SJCRH30 (cell line): ENCODE measurements around the gene CHRNA10. TPM values are rescaled to one million over a fixed set of nuclear protein-coding genes. Genes with fewer than 3 reads are reported as not detected.

ENCODE experiments used
- DNase-seq, 2 experiments: peaks; one replicate each; pipeline ENCODE4 v3.0.0-alpha.2; 2015 to 2020
- H3K27ac ChIP-seq: fragments of 250-450 bp; sonication (Bioruptor Pico); 2 replicates; pipeline ENCODE4 v1.5.1; 2020; ENCODE audit warnings: mild to moderate bottlenecking, moderate library complexity
- H3K27me3 ChIP-seq: fragments of 250-450 bp; sonication (Bioruptor Pico); 2 replicates; pipeline ENCODE4 v1.5.1; 2020; ENCODE audit warnings: mild to moderate bottlenecking, moderate library complexity
- H3K36me3 ChIP-seq: fragments of 250-450 bp; sonication (Bioruptor Pico); 2 replicates; pipeline ENCODE4 v1.5.1; 2020; ENCODE audit warnings: mild to moderate bottlenecking, moderate library complexity
- H3K4me1 ChIP-seq: fragments of 250-450 bp; sonication (Bioruptor Pico); 2 replicates; pipeline ENCODE4 v1.5.1; 2020; ENCODE audit warnings: mild to moderate bottlenecking, moderate library complexity
- H3K4me3 ChIP-seq: fragments of 250-450 bp; sonication (Bioruptor Pico); 2 replicates; pipeline ENCODE4 v1.5.1; 2020; ENCODE audit warnings: mild to moderate bottlenecking, moderate library complexity
- H3K9me3 ChIP-seq: fragments of 250-450 bp; sonication (Bioruptor Pico); replicated peaks from 2 replicates; pipeline ENCODE4 v1.5.1; 2020; ENCODE audit warnings: mild to moderate bottlenecking, moderate library complexity
- total RNA-seq: library from RNA; depleted of rRNA; stranded (reverse); fragments of >200 nt; shearing (Covaris generic); gene quantifications from 2 replicates; pipeline ENCODE4 v1.2.3, GENCODE V29; 2014; rRNA removed

Gene CHRNA10
- total RNA-seq = 0.33 and 0.91 TPM in 2 replicates

GRCh38 chr11:3671334-3672254 is at the start of gene CHRNA10:
CHRNA10 (minus strand) TSS chr11:3671384; CDS start chr11:3671312, 72 bp downstream.
- no peak for DNase-seq
- Histone ChIP-seq H3K36me3 (peaks cover 46% of the 10 kb centered on the region), H3K4me3 (no peak within 1 kb of the TSS), H3K4me1 (no peaks in the 10 kb centered on the region), H3K27ac (no peak within 1 kb of the TSS), H3K27me3 (no peaks in the 10 kb centered on the region), H3K9me3 (no peaks in the 10 kb centered on the region)

- Histone ChIP-seq H3K9me3 (no peaks in the 10 kb centered on the region), H3K4me3 (no peak overlapping the region), H3K36me3 (peaks cover 83% of the 10 kb centered on the region), H3K27me3 (no peaks in the 10 kb centered on the region), H3K4me1 (peaks cover 5% of the 10 kb centered on the region), H3K27ac (no peak overlapping the region)
- DNase-seq = no peak
Measured at GRCh38 chr11:3712274-3712673, 41.1 kb upstream of the CHRNA10 start.

- Histone ChIP-seq H3K36me3 (peaks cover 80% of the 10 kb centered on the region), H3K4me3 (no peak overlapping the region), H3K9me3 (no peaks in the 10 kb centered on the region), H3K4me1 (peaks cover 5% of the 10 kb centered on the region), H3K27me3 (no peaks in the 10 kb centered on the region), H3K27ac (peak overlapping the region; percentile 6; the same call in 1 of the 2 replicates)
- DNase-seq = no peak
Measured at GRCh38 chr11:3710485-3711259, 39.5 kb upstream of the CHRNA10 start.

- peaks cover 5% of the 10 kb centered on the region for H3K4me1 ChIP-seq
- H3K27ac ChIP-seq = peak overlapping the region; percentile 6; the same call in 1 of the 2 replicates
- H3K36me3 ChIP-seq = peaks cover 81% of the 10 kb centered on the region
- no peak overlapping the region for H3K4me3 ChIP-seq
- H3K27me3 ChIP-seq = no peaks in the 10 kb centered on the region
- H3K9me3 ChIP-seq = no peaks in the 10 kb centered on the region
- DNase-seq = peak; percentile 18 to 51
Measured at GRCh38 chr11:3709977-3710376, 38.8 kb upstream of the CHRNA10 start.

GRCh38 chr11:3707176-3707575 is 36.0 kb upstream of the CHRNA10 start:
- Histone ChIP-seq H3K4me1 (peaks cover 5% of the 10 kb centered on the region), H3K9me3 (no peaks in the 10 kb centered on the region), H3K27me3 (no peaks in the 10 kb centered on the region), H3K4me3 (no peak overlapping the region), H3K36me3 (peaks cover 77% of the 10 kb centered on the region), H3K27ac (no peak overlapping the region)
- DNase-seq = no peak

GRCh38 chr11:3703383-3703782 is 32.2 kb upstream of the CHRNA10 start:
- H3K4me3 ChIP-seq = no peak overlapping the region
- no peaks in the 10 kb centered on the region for H3K9me3 ChIP-seq
- no peaks in the 10 kb centered on the region for H3K27me3 ChIP-seq
- no peak for DNase-seq
- no peaks in the 10 kb centered on the region for H3K4me1 ChIP-seq
- peaks cover 80% of the 10 kb centered on the region for H3K36me3 ChIP-seq
- H3K27ac ChIP-seq = no peak overlapping the region

GRCh38 chr11:3700910-3701309 is 29.7 kb upstream of the CHRNA10 start:
- Histone ChIP-seq H3K4me3 (no peak overlapping the region), H3K9me3 (no peaks in the 10 kb centered on the region), H3K36me3 (peaks cover 83% of the 10 kb centered on the region), H3K27ac (no peak overlapping the region), H3K4me1 (no peaks in the 10 kb centered on the region), H3K27me3 (no peaks in the 10 kb centered on the region)
- DNase-seq = no peak

GRCh38 chr11:3700410-3700809 is 29.2 kb upstream of the CHRNA10 start:
- Histone ChIP-seq H3K36me3 (peaks cover 86% of the 10 kb centered on the region), H3K9me3 (no peaks in the 10 kb centered on the region), H3K27ac (no peak overlapping the region), H3K4me3 (no peak overlapping the region), H3K27me3 (no peaks in the 10 kb centered on the region), H3K4me1 (no peaks in the 10 kb centered on the region)
- no peak for DNase-seq

- H3K4me3 ChIP-seq = no peak overlapping the region
- no peak overlapping the region for H3K27ac ChIP-seq
- peaks cover 87% of the 10 kb centered on the region for H3K36me3 ChIP-seq
- no peak for DNase-seq
- no peaks in the 10 kb centered on the region for H3K4me1 ChIP-seq
- no peaks in the 10 kb centered on the region for H3K27me3 ChIP-seq
- no peaks in the 10 kb centered on the region for H3K9me3 ChIP-seq
Measured at GRCh38 chr11:3686751-3687150, 15.6 kb upstream of the CHRNA10 start.

GRCh38 chr11:3685923-3686322 is 14.7 kb upstream of the CHRNA10 start:
- no peaks in the 10 kb centered on the region for H3K9me3 ChIP-seq
- H3K4me3 ChIP-seq = no peak overlapping the region

GRCh38 chr11:3684819-3685172 is 13.6 kb upstream of the CHRNA10 start:
- Histone ChIP-seq H3K27me3 (no peaks in the 10 kb centered on the region), H3K36me3 (peaks cover 92% of the 10 kb centered on the region), H3K9me3 (no peaks in the 10 kb centered on the region), H3K27ac (no peak overlapping the region), H3K4me3 (no peak overlapping the region), H3K4me1 (no peaks in the 10 kb centered on the region)
- DNase-seq = no peak

More at GRCh38 chr11:3685923-3686322, 14.7 kb upstream of the CHRNA10 start:
- H3K36me3 ChIP-seq = peaks cover 88% of the 10 kb centered on the region
- no peaks in the 10 kb centered on the region for H3K27me3 ChIP-seq
- no peak overlapping the region for H3K27ac ChIP-seq
- no peaks in the 10 kb centered on the region for H3K4me1 ChIP-seq
- DNase-seq = no peak

GRCh38 chr11:3684129-3684818 is 13.1 kb upstream of the CHRNA10 start:
- DNase-seq = no peak
- Histone ChIP-seq H3K27me3 (no peaks in the 10 kb centered on the region), H3K27ac (no peak overlapping the region), H3K4me1 (no peaks in the 10 kb centered on the region), H3K4me3 (no peak overlapping the region), H3K36me3 (peaks cover 95% of the 10 kb centered on the region), H3K9me3 (no peaks in the 10 kb centered on the region)

- Histone ChIP-seq H3K27me3 (no peaks in the 10 kb centered on the region), H3K4me1 (no peaks in the 10 kb centered on the region), H3K27ac (no peak overlapping the region), H3K36me3 (peaks cover 97% of the 10 kb centered on the region), H3K4me3 (no peak overlapping the region), H3K9me3 (no peaks in the 10 kb centered on the region)
- DNase-seq = no peak
Measured at GRCh38 chr11:3683039-3683438, 11.9 kb upstream of the CHRNA10 start.

GRCh38 chr11:3679077-3679476 is 7.9 kb upstream of the CHRNA10 start:
- Histone ChIP-seq H3K36me3 (peaks cover 94% of the 10 kb centered on the region), H3K27me3 (no peaks in the 10 kb centered on the region), H3K4me3 (no peak overlapping the region)

GRCh38 chr11:3675971-3676370 is 4.8 kb upstream of the CHRNA10 start:
- Histone ChIP-seq H3K4me1 (no peaks in the 10 kb centered on the region), H3K36me3 (peaks cover 78% of the 10 kb centered on the region), H3K27ac (no peak overlapping the region), H3K4me3 (no peak overlapping the region), H3K27me3 (no peaks in the 10 kb centered on the region), H3K9me3 (no peaks in the 10 kb centered on the region)
- DNase-seq = no peak

More at GRCh38 chr11:3679077-3679476, 7.9 kb upstream of the CHRNA10 start:
- Histone ChIP-seq H3K27ac (no peak overlapping the region), H3K9me3 (no peaks in the 10 kb centered on the region), H3K4me1 (no peaks in the 10 kb centered on the region)
- DNase-seq = no peak
